Keratinocyte (primary cell): ENCODE measurements around the gene RNF144A.

ENCODE experiments used
- EZH2 ChIP-seq: IDR thresholded peaks from one replicate; pipeline ENCODE4 v1.6.1; 2012; ENCODE audit warnings: inconsistent platforms, mild to moderate bottlenecking, low read length, moderate library complexity
- TF ChIP-seq, protein P1 (sequence below), 3 experiments: IDR thresholded peaks in 1 of 3; conservative IDR thresholded peaks in 1 of 3; optimal IDR thresholded peaks in 1 of 3; 2 replicates in 2 of 3; 3 replicates in 1 of 3; pipeline versions ENCODE3 to v1.5.1; 2011; ENCODE audit warnings: low read length in 3 of 3, mild to moderate bottlenecking in 3 of 3, moderate library complexity in 2 of 3, control low read depth in 1 of 3, inconsistent platforms in 1 of 3; ENCODE audit not compliant: insufficient read depth in 2 of 3; ENCODE audit errors: extremely low read depth in 1 of 3

GRCh38 chr2:6982449-6982848 is 65.2 kb downstream of the RNF144A start:
- TF ChIP-seq, protein P1, sequence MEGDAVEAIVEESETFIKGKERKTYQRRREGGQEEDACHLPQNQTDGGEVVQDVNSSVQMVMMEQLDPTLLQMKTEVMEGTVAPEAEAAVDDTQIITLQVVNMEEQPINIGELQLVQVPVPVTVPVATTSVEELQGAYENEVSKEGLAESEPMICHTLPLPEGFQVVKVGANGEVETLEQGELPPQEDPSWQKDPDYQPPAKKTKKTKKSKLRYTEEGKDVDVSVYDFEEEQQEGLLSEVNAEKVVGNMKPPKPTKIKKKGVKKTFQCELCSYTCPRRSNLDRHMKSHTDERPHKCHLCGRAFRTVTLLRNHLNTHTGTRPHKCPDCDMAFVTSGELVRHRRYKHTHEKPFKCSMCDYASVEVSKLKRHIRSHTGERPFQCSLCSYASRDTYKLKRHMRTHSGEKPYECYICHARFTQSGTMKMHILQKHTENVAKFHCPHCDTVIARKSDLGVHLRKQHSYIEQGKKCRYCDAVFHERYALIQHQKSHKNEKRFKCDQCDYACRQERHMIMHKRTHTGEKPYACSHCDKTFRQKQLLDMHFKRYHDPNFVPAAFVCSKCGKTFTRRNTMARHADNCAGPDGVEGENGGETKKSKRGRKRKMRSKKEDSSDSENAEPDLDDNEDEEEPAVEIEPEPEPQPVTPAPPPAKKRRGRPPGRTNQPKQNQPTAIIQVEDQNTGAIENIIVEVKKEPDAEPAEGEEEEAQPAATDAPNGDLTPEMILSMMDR (optimal IDR thresholded peaks at IDR 0.05 in 1 of 3, IDR thresholded peaks at IDR 0.05 in 1 of 3, conservative IDR thresholded peaks at IDR 0.05 in 1 of 3; ENCODE audit: extremely low read depth in 1 of 3, insufficient read depth in 2 of 3, low read length in 3 of 3): no peak
- no peak for TF ChIP-seq EZH2
